Non-pigmented ciliary epithelial cell (primary cell): ENCODE results near the gene RSPH1.

Experiments used
- DNase-seq: peaks from one replicate; pipeline ENCODE4 v3.0.0-alpha.2; 2010; ENCODE audit warnings: low read depth

RSPH1 gene

GRCh38 chr21:42496120-42496838 lies at the start of gene RSPH1:
Gene RSPH1 (minus strand): TSS chr21:42496224. CDS start chr21:42496186, 38 bp downstream.
- DNase-seq, result peak; percentile 83

- DNase-seq, result no peak
Measured at GRCh38 chr21:42545745-42546144, 49.7 kb upstream of the RSPH1 start.

GRCh38 chr21:42545317-42545716 lies 49.3 kb upstream of the RSPH1 start:
- no peak for DNase-seq

- no peak for DNase-seq
Measured at GRCh38 chr21:42544544-42544943, 48.5 kb upstream of the RSPH1 start.

GRCh38 chr21:42543106-42543847 lies 47.3 kb upstream of the RSPH1 start:
- DNase-seq, result no peak

GRCh38 chr21:42542596-42542995 lies 46.6 kb upstream of the RSPH1 start:
- DNase-seq, result no peak

GRCh38 chr21:42542196-42542595 lies 46.2 kb upstream of the RSPH1 start:
- DNase-seq, result no peak

- no peak for DNase-seq
Measured at GRCh38 chr21:42541618-42542017, 45.6 kb upstream of the RSPH1 start.

- DNase-seq, result no peak
Measured at GRCh38 chr21:42541174-42541573, 45.1 kb upstream of the RSPH1 start.

- no peak for DNase-seq
Measured at GRCh38 chr21:42540396-42540795, 44.4 kb upstream of the RSPH1 start.

GRCh38 chr21:42539931-42540343 lies 43.9 kb upstream of the RSPH1 start:
- no peak for DNase-seq

- no peak for DNase-seq
Measured at GRCh38 chr21:42539342-42539741, 43.3 kb upstream of the RSPH1 start.

GRCh38 chr21:42538479-42539275 lies 42.7 kb upstream of the RSPH1 start:
- no peak for DNase-seq

- DNase-seq, result no peak
Measured at GRCh38 chr21:42537106-42537742, 41.2 kb upstream of the RSPH1 start.

- DNase-seq, result no peak
Measured at GRCh38 chr21:42536601-42537000, 40.6 kb upstream of the RSPH1 start.

GRCh38 chr21:42535602-42536171 lies 39.7 kb upstream of the RSPH1 start:
- DNase-seq, result no peak

GRCh38 chr21:42534421-42535378 lies 38.7 kb upstream of the RSPH1 start:
- no peak for DNase-seq

GRCh38 chr21:42533963-42534355 lies 37.9 kb upstream of the RSPH1 start:
- no peak for DNase-seq

- DNase-seq, result no peak
Measured at GRCh38 chr21:42533306-42533962, 37.4 kb upstream of the RSPH1 start.
